OCI-LY1 (cell line): ENCODE measurements around the gene PARD3.

ENCODE experiments used
- H2AFZ ChIP-seq: fragments of 200-600 bp; sonication (generic), shearing (Covaris generic); 2 replicates; pipeline ENCODE4 v1.6.0; 2014; ENCODE audit warnings: antibody characterized with exemption, mild to moderate bottlenecking, low read length
- H3F3A ChIP-seq: fragments of 200-600 bp; sonication (generic), shearing (Covaris generic); 2 replicates; pipeline ENCODE4 v1.6.0; 2014; ENCODE audit warnings: mild to moderate bottlenecking, antibody characterized with exemption, low read length, moderate library complexity; ENCODE audit not compliant: insufficient read depth
- H3K27ac ChIP-seq: fragments of 200-600 bp; sonication (generic); 2 replicates; pipeline ENCODE4 v1.5.1; 2014; ENCODE audit warnings: low read length, mixed run types, mild to moderate bottlenecking, low read depth; ENCODE audit not compliant: poor library complexity, severe bottlenecking
- H3K27me3 ChIP-seq: fragments of 200-600 bp; sonication (generic); 2 replicates; pipeline ENCODE4 v1.6.0; 2014; ENCODE audit warnings: antibody characterized with exemption, mild to moderate bottlenecking, low read length, moderate library complexity; ENCODE audit not compliant: insufficient read depth
- H3K36me3 ChIP-seq: fragments of 200-600 bp; sonication (generic); 2 replicates; pipeline ENCODE4 v1.6.1; 2014; ENCODE audit warnings: mild to moderate bottlenecking, antibody characterized with exemption, low read length, moderate library complexity, mixed read lengths; ENCODE audit not compliant: insufficient read depth
- H3K4me1 ChIP-seq: fragments of 200-600 bp; sonication (generic); 2 replicates; pipeline ENCODE4 v1.5.1; 2014; ENCODE audit warnings: mild to moderate bottlenecking, low read length, moderate library complexity; ENCODE audit not compliant: insufficient read depth, severe bottlenecking
- H3K4me2 ChIP-seq: fragments of 200-600 bp; sonication (generic), shearing (Covaris generic); 2 replicates; pipeline ENCODE4 v1.6.1; 2014; ENCODE audit warnings: low read length
- H3K4me3 ChIP-seq: fragments of 200-600 bp; sonication (generic); 2 replicates; pipeline ENCODE4 v1.5.1; 2014; ENCODE audit warnings: low read length, low read depth, mild to moderate bottlenecking, mixed read lengths; ENCODE audit not compliant: poor library complexity, severe bottlenecking
- H3K79me2 ChIP-seq: fragments of 200-600 bp; shearing (Covaris generic); 2 replicates; pipeline ENCODE4 v1.6.1; 2016; ENCODE audit warnings: mixed run types, low read length, mixed read lengths; ENCODE audit not compliant: insufficient read depth
- H3K9ac ChIP-seq: fragments of 200-600 bp; sonication (generic), shearing (Covaris generic); 2 replicates; pipeline ENCODE4 v1.6.1; 2014; ENCODE audit warnings: mild to moderate bottlenecking, low read length, mixed read lengths
- H3K9me2 ChIP-seq: fragments of 200-600 bp; sonication (generic), shearing (Covaris generic); 2 replicates; pipeline ENCODE4 v1.6.1; 2014; ENCODE audit warnings: low read depth, mild to moderate bottlenecking, low read length, mixed read lengths
- H3K9me3 ChIP-seq: fragments of 200-600 bp; shearing (Covaris generic); 2 replicates; pipeline ENCODE4 v1.6.1; 2014; ENCODE audit warnings: low read length, mixed read lengths
- H4K20me1 ChIP-seq: fragments of 200-600 bp; sonication (generic), shearing (Covaris generic); 2 replicates; pipeline ENCODE4 v1.6.0; 2016; ENCODE audit warnings: mild to moderate bottlenecking, low read length; ENCODE audit not compliant: insufficient read depth
- EZH2 ChIP-seq: fragments of 200-600 bp; sonication (generic), shearing (Covaris generic); IDR thresholded peaks from 2 replicates; pipeline ENCODE4 v1.8.0; 2017; ENCODE audit warnings: borderline replicate concordance, mixed run types, mild to moderate bottlenecking, antibody characterized with exemption, low read length, moderate library complexity, mixed read lengths
- TF ChIP-seq, protein P1 (sequence below): fragments of 200-600 bp; sonication (generic), shearing (Covaris generic); IDR thresholded peaks from 2 replicates; pipeline ENCODE4 v1.5.1; 2017; ENCODE audit warnings: mild to moderate bottlenecking, antibody characterized with exemption, low read length, moderate library complexity, mixed read lengths

The PARD3 gene

DNA sequence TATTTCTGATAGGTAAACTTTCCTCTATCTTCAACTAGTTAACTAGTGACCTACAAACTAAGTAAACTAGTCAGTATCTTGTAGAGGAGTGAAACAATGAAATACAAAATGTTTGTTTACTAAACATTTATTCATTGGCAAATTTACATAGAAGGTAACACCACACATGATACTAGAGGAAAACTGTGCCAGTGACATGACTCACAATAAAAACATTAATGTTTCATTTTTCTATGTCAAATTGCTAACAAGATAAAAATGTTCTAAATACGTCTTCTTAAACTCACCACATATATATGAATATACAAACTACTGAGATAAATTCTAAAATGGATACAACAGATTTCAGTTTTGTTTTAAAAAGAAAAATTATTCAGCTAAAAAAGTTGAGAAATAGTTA, 471.3 kb downstream of the PARD3 start:
- H3K27me3 ChIP-seq: no peaks in the 10 kb centered on the region
- H3K9me3 ChIP-seq: no peaks in the 10 kb centered on the region
- H2AFZ ChIP-seq: no peak overlapping the region
- no peaks in the 10 kb centered on the region for H4K20me1 ChIP-seq
- H3K9me2 ChIP-seq: no peaks in the 10 kb centered on the region
- TF ChIP-seq, protein P1, sequence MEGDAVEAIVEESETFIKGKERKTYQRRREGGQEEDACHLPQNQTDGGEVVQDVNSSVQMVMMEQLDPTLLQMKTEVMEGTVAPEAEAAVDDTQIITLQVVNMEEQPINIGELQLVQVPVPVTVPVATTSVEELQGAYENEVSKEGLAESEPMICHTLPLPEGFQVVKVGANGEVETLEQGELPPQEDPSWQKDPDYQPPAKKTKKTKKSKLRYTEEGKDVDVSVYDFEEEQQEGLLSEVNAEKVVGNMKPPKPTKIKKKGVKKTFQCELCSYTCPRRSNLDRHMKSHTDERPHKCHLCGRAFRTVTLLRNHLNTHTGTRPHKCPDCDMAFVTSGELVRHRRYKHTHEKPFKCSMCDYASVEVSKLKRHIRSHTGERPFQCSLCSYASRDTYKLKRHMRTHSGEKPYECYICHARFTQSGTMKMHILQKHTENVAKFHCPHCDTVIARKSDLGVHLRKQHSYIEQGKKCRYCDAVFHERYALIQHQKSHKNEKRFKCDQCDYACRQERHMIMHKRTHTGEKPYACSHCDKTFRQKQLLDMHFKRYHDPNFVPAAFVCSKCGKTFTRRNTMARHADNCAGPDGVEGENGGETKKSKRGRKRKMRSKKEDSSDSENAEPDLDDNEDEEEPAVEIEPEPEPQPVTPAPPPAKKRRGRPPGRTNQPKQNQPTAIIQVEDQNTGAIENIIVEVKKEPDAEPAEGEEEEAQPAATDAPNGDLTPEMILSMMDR: no peak
- no peak for TF ChIP-seq EZH2
- no peak overlapping the region for H3K27ac ChIP-seq
- no peaks in the 10 kb centered on the region for H3K4me1 ChIP-seq
- no peaks in the 10 kb centered on the region for H3K36me3 ChIP-seq
- H3K4me3 ChIP-seq: no peak overlapping the region
- H3K9ac ChIP-seq: no peak overlapping the region
- no peaks in the 10 kb centered on the region for H3F3A ChIP-seq
- no peaks in the 10 kb centered on the region for H3K79me2 ChIP-seq
- H3K4me2 ChIP-seq: no peak overlapping the region

DNA sequence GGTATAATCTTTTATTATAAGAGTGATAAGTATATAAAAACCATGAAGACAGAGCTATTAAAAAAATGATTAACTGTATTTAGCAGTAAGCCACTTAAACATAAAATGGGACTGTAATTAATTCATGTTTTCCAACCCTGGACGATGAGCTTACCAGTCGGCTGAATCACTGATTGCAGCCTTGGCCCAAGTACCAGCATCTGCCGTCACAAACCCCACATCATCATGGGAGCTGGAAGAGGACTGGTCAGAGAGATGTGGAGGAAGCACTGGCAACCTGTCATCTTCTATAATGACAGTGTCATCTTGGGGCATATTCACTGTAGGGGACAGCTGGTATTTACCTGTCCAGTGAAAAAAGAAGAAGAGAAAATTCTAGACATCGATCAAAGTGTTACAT, 473.6 kb downstream of the PARD3 start:
- Histone ChIP-seq H3K9me3 (no peaks in the 10 kb centered on the region), H2AFZ (no peak overlapping the region), H3K4me3 (no peak overlapping the region), H3K36me3 (no peaks in the 10 kb centered on the region), H3K79me2 (no peaks in the 10 kb centered on the region), H3K27ac (no peak overlapping the region), H3K4me1 (no peaks in the 10 kb centered on the region), H3K4me2 (no peak overlapping the region), H3F3A (no peaks in the 10 kb centered on the region), H3K9me2 (no peaks in the 10 kb centered on the region), H4K20me1 (no peaks in the 10 kb centered on the region), H3K27me3 (no peaks in the 10 kb centered on the region), H3K9ac (no peak overlapping the region)
- no peak for TF ChIP-seq EZH2
- TF ChIP-seq, protein P1: no peak

- no peaks in the 10 kb centered on the region for H3K36me3 ChIP-seq
- no peaks in the 10 kb centered on the region for H3F3A ChIP-seq
- no peaks in the 10 kb centered on the region for H3K4me1 ChIP-seq
- H3K9ac ChIP-seq: no peak overlapping the region
- H3K79me2 ChIP-seq: no peaks in the 10 kb centered on the region
- no peaks in the 10 kb centered on the region for H4K20me1 ChIP-seq
- no peak overlapping the region for H3K27ac ChIP-seq
- no peak overlapping the region for H3K4me2 ChIP-seq
- H3K27me3 ChIP-seq: no peaks in the 10 kb centered on the region
- no peak overlapping the region for H3K4me3 ChIP-seq
- no peaks in the 10 kb centered on the region for H3K9me3 ChIP-seq
- TF ChIP-seq, protein P1: no peak
- no peak for TF ChIP-seq EZH2
- H3K9me2 ChIP-seq: no peaks in the 10 kb centered on the region
- H2AFZ ChIP-seq: no peak overlapping the region
Measured at GRCh38 chr10:34340934-34341333, 474.2 kb downstream of the PARD3 start.
